GM12801 (cell line): ENCODE measurements around the gene SUN5.

Source experiments
- CTCF ChIP-seq: IDR thresholded peaks from one replicate; pipeline ENCODE4 v1.5.1; 2011; ENCODE audit warnings: control low read depth; ENCODE audit not compliant: insufficient read length; ENCODE audit errors: extremely low read depth

SUN5 gene, protein sequence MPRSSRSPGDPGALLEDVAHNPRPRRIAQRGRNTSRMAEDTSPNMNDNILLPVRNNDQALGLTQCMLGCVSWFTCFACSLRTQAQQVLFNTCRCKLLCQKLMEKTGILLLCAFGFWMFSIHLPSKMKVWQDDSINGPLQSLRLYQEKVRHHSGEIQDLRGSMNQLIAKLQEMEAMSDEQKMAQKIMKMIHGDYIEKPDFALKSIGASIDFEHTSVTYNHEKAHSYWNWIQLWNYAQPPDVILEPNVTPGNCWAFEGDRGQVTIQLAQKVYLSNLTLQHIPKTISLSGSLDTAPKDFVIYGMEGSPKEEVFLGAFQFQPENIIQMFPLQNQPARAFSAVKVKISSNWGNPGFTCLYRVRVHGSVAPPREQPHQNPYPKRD

DNA sequence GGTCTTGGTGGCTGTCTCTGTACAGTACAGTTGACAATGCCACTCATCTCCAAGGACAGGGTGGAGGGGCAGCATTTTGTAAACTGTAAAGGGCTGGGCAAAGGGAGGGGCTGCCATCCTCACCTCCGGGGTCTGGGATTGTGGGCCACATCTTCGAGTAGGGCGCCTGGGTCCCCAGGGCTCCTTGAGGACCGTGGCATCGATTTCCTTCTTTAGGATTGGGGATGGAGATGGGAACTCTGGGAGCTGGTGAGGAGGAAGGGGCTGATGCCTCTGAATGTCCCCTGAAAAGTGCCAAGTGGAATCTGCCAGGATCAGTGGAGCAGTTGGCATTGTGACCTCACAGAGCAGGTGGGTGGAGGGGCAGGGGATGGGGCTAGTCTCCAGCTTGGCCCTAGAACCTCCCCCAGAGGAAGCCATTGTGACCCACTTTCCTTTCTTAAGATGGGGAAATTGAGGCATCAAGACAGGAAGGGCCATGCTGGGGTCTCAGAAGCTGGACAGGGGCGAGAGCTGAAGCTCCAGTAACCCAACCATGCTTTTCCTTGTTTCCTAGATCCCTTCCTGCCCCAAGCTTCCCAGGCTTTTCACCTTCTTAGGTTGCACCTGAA is at the start of gene SUN5:
SUN5 (minus strand) TSS at position 293 of the 611 bp plus-strand sequence; CDS start at position 200, 93 bp downstream.
- TF ChIP-seq CTCF = no peak

DNA sequence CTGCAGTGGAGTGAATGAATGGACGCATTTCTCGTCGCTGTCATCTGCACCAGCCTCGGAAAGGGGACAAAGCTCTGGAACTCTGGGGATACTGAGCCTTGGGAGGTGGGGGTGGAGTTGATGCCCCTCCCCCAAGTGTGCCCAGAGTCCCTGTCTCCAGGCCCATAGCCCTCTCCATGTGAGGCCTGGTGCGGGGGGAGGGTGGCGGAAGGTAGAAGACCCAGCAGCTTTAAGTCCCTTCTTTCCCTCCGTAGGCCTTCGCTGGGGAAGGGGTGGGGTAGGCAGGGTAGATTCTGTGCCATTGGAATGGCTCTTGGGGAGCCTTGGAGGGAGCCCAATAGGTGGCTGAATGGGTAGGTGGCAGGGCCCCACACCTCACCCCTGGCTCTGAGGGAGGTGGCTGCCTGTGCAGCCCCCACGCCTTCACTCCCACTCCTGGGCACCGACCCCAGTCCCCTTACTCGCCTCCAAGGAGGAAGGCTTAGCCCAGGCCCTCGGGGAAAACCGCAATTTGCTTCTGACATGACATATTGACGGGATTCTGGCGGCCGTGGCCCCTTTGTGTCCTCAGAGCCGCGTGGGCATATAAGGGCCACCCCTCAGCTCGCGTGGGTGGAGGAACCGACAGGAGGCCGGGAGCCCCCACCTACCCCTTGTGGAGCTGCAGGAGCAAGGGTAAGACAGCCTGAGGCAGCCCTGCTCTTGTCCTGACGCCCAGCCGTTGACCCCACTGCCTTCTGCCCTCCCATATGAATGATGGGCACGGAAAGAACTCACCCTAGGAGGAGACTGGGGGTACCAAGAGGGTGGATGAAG is 49.3 kb upstream of the SUN5 start, which contains the start of gene BPIFB3:
BPIFB3 (plus strand) TSS at position 613 of the 816 bp plus-strand sequence. CDS start 1,533 bp downstream, outside the sequence.
- no peak for TF ChIP-seq CTCF

DNA sequence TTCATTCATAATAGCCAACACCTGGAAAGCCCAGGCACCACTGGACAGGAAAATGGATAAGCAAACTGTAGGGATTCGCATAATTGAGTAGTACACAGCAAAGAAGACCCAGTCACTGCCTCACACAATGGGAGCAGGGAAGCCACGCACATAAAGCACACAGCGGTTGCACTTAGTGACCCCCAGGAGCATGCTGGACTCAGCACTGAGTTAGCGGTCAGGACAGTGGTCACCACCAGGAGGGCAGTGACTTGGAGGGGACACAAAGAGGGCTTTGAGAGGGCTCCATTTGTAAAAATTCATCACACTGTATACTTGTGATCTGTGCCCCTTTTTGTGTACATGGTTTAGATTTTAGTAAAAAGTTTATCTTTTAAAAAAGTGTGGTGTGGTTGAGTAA is 47.1 kb upstream of the SUN5 start:
- TF ChIP-seq CTCF = no peak

- no peak for TF ChIP-seq CTCF
These were observed 42.2 kb upstream of the SUN5 start for GRCh38 chr20:33046412-33046811.

DNA sequence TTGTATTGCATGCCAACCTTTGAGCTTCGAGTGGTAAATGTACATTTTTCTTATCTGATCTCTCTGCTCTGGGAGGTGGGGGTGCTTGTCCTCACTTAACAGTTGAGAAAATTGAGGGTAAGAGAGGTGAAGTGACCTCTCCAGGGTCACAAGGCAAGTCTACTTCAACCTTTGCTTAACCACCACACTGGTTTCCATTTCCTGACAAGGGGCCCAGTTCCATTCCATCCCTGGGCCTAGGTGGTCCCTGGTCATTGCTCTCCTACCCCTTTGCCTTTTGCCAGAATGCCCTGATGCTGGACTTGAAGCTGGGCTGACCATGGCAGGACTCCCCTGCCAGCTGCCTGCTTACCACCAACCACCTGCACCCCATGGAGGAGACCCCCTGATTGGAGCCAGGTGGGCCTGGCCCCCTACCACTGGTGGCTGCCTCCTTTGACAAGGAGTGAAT is 39.5 kb upstream of the SUN5 start:
- no peak for TF ChIP-seq CTCF

DNA sequence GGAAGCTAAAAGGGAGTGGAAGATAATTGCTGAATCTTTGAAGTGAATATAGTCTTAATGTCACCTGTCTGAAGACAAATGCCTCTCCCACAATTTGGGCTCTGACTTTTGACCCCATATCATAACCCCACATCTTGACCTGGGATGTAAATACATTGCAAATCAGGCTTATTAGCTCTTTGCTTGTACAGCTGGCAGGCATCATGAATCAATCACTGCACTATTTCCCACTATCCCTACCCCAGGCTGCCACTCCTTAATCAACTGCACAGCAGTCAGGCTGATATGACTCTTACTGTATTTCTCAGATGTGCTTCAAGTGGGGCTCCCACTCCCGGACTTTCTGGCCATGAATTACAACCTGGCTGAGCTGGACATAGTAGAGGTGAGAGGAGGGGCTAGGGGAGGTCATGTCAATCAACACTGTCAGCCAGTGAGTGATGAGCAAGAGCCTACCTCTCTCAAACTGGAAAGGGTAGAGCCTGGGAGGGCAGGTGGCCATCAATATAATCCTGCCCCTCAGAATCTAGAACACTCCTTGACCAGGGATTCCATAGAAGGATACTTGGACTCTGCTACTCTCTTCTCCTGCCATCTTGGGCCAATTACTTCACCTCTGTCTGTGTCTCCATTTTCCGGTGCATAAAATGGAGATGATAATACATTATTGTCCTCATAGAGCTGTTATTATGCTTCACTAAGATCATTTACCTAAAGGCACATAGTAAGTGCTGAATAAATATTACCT is 38.9 kb upstream of the SUN5 start:
- no peak for TF ChIP-seq CTCF
